ENCODE data around the gene SCML1.

SCML1 gene

DNA sequence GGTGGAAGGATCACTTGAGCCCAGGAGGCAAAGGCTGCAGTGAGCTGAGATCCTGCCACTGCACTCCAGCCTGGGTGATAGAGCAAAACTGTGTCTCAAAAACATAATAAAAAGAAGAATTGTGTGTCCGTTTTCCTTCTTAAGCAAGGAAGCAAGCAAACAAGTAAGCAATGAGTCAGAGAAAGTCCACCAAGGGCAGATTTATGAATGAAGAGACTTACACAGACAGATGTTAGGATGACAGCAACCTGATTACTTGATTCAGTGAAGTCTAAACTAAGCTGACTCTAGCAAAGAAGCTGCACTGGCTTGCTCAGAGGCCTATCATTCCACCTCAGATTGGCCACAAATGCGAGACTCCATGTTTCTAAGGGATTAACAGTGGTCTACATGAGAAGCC lies 34.1 kb upstream of the SCML1 start:
- Histone ChIP-seq H3K4me2 (ENCODE audit: low read depth, low read length) (no peak overlapping the region), H3K27ac (ENCODE audit: low read length) (no peak overlapping the region), H3K9me3 (replicated peaks; ENCODE audit: insufficient read depth, low read length) (no peaks in the 10 kb centered on the region), H3K27me3 (replicated peaks; ENCODE audit: insufficient read depth, low read length) (no peaks in the 10 kb centered on the region), H3K4me3 (ENCODE audit: low read length) (no peak overlapping the region), H4K20me1 (ENCODE audit: insufficient read depth, low read length) (no peaks in the 10 kb centered on the region), H3F3A (ENCODE audit: insufficient read depth, low read length) (no peaks in the 10 kb centered on the region), H3K36me3 (replicated peaks; ENCODE audit: insufficient read depth, low read length) (no peaks in the 10 kb centered on the region), H3K9ac (ENCODE audit: low read length) (no peak overlapping the region), H3K79me2 (ENCODE audit: low read length) (no peaks in the 10 kb centered on the region), H3K9me2 (replicated peaks; ENCODE audit: insufficient read depth, low read length) (no peaks in the 10 kb centered on the region), H3K4me1 (ENCODE audit: low read length) (no peaks in the 10 kb centered on the region), H2AFZ (ENCODE audit: low read length) (no peak overlapping the region)
- TF ChIP-seq EZH2 (optimal IDR thresholded peaks at IDR 0.05; ENCODE audit: low read depth, low read length) = no peak
- TF ChIP-seq, protein P1, sequence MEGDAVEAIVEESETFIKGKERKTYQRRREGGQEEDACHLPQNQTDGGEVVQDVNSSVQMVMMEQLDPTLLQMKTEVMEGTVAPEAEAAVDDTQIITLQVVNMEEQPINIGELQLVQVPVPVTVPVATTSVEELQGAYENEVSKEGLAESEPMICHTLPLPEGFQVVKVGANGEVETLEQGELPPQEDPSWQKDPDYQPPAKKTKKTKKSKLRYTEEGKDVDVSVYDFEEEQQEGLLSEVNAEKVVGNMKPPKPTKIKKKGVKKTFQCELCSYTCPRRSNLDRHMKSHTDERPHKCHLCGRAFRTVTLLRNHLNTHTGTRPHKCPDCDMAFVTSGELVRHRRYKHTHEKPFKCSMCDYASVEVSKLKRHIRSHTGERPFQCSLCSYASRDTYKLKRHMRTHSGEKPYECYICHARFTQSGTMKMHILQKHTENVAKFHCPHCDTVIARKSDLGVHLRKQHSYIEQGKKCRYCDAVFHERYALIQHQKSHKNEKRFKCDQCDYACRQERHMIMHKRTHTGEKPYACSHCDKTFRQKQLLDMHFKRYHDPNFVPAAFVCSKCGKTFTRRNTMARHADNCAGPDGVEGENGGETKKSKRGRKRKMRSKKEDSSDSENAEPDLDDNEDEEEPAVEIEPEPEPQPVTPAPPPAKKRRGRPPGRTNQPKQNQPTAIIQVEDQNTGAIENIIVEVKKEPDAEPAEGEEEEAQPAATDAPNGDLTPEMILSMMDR (IDR thresholded peaks at IDR 0.05; ENCODE audit: low read length) = no peak
- no peak for TF ChIP-seq EZH2phosphoT487 (IDR thresholded peaks at IDR 0.05; ENCODE audit: low read length)
- DNase-seq = no peak

DNA sequence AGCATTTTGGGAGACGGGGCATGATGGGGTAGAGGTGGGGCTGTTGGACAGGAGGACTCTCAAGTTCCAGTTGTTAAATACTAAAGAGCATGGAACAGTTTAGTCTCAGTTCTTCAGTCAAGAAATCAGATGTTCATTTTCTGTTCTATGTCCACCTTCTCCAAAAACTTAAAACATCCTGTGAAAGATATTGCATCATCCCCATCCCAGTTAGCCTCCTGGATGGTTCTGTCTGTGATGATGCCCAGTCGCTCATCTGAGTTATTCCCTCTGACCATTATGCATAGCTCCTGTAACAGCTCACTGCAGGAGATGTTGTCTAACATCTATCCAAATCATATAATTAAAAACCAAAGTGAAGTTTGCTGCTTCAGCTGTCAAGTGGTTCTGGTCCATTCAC lies 32.1 kb upstream of the SCML1 start:
- no peak overlapping the region for H2AFZ ChIP-seq (ENCODE audit: low read length)
- no peak overlapping the region for H3K27ac ChIP-seq (ENCODE audit: low read length)
- no peaks in the 10 kb centered on the region for H4K20me1 ChIP-seq (ENCODE audit: insufficient read depth, low read length)
- no peak overlapping the region for H3K4me3 ChIP-seq (ENCODE audit: low read length)
- no peaks in the 10 kb centered on the region for H3K36me3 ChIP-seq (replicated peaks; ENCODE audit: insufficient read depth, low read length)
- no peaks in the 10 kb centered on the region for H3K27me3 ChIP-seq (replicated peaks; ENCODE audit: insufficient read depth, low read length)
- no peaks in the 10 kb centered on the region for H3F3A ChIP-seq (ENCODE audit: insufficient read depth, low read length)
- H3K9me2 ChIP-seq (replicated peaks; ENCODE audit: insufficient read depth, low read length) = no peaks in the 10 kb centered on the region
- TF ChIP-seq EZH2 (optimal IDR thresholded peaks at IDR 0.05; ENCODE audit: low read depth, low read length) = no peak
- TF ChIP-seq, protein P1 (IDR thresholded peaks at IDR 0.05; ENCODE audit: low read length) = no peak
- TF ChIP-seq EZH2phosphoT487 (IDR thresholded peaks at IDR 0.05; ENCODE audit: low read length) = no peak
- DNase-seq = no peak
- no peak overlapping the region for H3K4me2 ChIP-seq (ENCODE audit: low read depth, low read length)
- no peaks in the 10 kb centered on the region for H3K9me3 ChIP-seq (replicated peaks; ENCODE audit: insufficient read depth, low read length)
- H3K79me2 ChIP-seq (ENCODE audit: low read length) = no peaks in the 10 kb centered on the region
- no peak overlapping the region for H3K9ac ChIP-seq (ENCODE audit: low read length)
- no peaks in the 10 kb centered on the region for H3K4me1 ChIP-seq (ENCODE audit: low read length)

DNA sequence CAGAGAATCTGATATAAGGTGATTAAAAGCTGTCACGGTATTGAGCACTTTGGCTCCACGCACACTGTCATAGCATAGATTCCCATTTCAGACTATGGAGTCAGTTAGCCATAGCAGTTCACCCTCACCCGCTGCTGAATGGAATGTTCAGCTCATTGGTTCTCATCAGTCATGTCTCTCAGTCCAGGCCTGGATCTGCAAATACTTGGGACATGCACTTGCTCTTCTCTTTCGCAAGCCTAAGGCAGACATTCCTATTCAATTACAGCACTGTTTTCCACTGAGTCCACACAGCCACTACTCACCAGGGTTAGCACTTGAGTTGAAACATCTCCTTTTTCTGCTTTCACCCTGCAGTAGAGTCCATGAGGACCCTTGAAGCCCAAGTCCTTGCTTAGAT lies 30.6 kb upstream of the SCML1 start:
- Histone ChIP-seq H3K9me3 (replicated peaks; ENCODE audit: insufficient read depth, low read length) (no peaks in the 10 kb centered on the region), H3K9me2 (replicated peaks; ENCODE audit: insufficient read depth, low read length) (no peaks in the 10 kb centered on the region), H3F3A (ENCODE audit: insufficient read depth, low read length) (no peaks in the 10 kb centered on the region), H3K9ac (ENCODE audit: low read length) (no peak overlapping the region), H3K79me2 (ENCODE audit: low read length) (no peaks in the 10 kb centered on the region), H4K20me1 (ENCODE audit: insufficient read depth, low read length) (no peaks in the 10 kb centered on the region), H3K27me3 (replicated peaks; ENCODE audit: insufficient read depth, low read length) (no peaks in the 10 kb centered on the region), H3K4me2 (ENCODE audit: low read depth, low read length) (no peak overlapping the region), H3K4me1 (ENCODE audit: low read length) (no peaks in the 10 kb centered on the region), H3K27ac (ENCODE audit: low read length) (no peak overlapping the region), H3K36me3 (replicated peaks; ENCODE audit: insufficient read depth, low read length) (no peaks in the 10 kb centered on the region), H3K4me3 (ENCODE audit: low read length) (no peak overlapping the region), H2AFZ (ENCODE audit: low read length) (no peak overlapping the region)
- TF ChIP-seq EZH2phosphoT487 (IDR thresholded peaks at IDR 0.05; ENCODE audit: low read length) = no peak
- TF ChIP-seq, protein P1 (IDR thresholded peaks at IDR 0.05; ENCODE audit: low read length) = no peak
- no peak for DNase-seq
